HG03378 (cell line): ENCODE data around the gene ITPR1.

Experiments used
- ATAC-seq: cut with Tn5 transposase; IDR thresholded peaks from one replicate; pipeline ENCODE4 v1.9.1; 2021; ENCODE audit warnings: mild to moderate bottlenecking, moderate library complexity; ENCODE audit not compliant: unreplicated experiment

Gene ITPR1

GRCh38 chr3:4710191-4710590 lies 217.0 kb downstream of the ITPR1 start:
- no peak for ATAC-seq

DNA sequence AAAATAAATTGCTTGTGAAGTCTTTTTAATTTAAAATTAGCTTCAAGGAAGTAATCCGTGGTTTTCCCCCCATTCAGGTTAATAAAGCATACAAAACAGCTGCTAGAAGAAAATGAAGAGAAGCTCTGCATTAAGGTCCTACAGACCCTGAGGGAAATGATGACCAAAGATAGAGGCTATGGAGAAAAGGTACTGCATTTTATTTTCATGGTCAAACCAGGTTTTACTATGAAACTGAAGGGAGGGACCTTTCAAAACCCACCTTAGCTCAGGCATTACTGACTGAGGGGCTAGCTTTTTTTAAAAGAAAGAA lies 218.5 kb downstream of the ITPR1 start:
- ATAC-seq: peak; percentile 33

DNA sequence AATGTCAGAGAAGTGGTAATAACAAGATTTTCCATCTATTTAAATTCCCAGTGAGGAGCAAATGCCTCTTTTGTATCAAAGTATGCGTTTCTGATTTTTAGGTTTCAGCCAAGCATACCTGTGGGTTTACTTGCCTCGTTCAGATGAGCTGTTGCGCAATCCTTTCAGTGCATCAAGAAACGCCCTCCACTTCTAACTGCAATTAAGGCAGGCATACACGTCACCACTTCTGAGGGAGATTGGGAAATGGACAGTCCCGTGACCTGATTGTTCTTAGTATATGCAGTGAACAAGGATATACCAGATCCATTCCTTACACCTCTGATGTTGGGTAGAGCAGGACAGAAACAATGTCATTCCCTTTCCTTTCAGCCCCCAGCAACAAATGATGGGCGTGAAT lies 219.0 kb downstream of the ITPR1 start:
- no peak for ATAC-seq

GRCh38 chr3:4714045-4714444 lies 220.9 kb downstream of the ITPR1 start:
- ATAC-seq: no peak

DNA sequence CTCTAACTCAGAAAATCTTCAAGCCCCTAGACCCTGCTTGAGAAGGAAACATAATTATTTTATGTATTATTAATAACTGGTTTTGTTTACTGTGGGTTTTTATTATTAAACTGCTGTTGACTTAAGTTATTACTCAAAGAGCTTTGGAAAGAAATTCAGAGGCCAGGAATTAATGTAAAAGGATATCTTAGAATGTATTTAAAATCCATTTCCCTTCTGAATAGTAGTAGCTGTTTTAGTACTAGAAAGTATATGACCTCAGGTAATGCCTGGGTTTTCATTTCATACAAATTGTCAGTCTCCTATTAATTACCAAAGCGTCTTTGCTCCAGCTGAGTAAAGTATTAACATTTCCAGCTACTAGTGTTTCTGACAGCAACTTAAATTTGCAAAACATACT lies 223.1 kb downstream of the ITPR1 start:
- ATAC-seq: no peak

DNA sequence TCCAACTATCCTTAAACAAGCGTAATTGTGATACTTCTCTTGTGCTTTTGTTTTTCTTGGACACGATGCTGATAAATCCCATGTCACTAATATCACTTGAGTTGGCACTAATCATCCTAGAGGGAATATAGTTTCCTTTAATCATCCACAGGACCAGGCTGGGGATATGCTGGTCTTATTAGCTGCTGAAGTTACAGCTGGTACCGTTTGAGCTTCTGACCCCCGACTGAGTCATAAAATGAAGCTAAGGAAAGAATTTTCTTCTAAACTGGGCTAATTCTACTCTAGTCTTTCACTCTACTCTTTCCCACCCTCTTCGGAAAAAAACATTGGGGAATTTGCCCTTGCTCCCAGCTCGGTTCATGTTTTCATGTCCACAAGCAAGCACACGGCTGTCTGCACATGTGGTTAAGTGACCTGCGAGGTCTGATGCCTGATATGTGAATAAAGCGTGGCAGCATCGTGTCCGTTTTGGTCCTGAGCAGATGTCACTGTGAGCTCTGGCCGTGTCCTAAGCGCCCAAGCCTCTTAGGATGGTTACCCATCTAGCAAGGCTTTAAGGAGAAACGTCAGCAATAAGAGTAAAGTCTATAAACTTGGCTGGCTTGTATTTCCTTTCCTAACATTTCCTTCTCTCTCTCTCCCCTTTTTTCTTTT lies 223.7 kb downstream of the ITPR1 start:
- no peak for ATAC-seq

DNA sequence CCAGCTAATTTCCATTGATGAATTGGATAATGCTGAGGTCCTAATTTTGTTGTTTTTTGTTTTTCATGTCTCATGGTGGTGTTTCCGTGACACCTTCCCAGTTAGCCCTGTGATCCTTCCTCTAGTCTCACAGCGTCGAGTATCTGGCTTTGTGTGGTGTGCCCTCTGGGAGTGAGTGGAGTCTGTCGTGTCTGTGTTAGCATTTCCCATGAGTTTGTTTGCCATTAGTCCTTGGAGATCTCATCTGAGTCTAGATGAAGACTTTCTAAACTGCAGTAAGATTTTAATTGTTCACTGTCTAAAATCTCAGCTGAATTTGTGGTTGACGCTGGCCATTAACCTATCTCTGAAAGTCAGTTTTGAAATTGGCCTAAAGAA lies 224.2 kb downstream of the ITPR1 start:
- ATAC-seq: no peak

- no peak for ATAC-seq
Observed at GRCh38 chr3:4718179-4718736, 225.1 kb downstream of the ITPR1 start.

DNA sequence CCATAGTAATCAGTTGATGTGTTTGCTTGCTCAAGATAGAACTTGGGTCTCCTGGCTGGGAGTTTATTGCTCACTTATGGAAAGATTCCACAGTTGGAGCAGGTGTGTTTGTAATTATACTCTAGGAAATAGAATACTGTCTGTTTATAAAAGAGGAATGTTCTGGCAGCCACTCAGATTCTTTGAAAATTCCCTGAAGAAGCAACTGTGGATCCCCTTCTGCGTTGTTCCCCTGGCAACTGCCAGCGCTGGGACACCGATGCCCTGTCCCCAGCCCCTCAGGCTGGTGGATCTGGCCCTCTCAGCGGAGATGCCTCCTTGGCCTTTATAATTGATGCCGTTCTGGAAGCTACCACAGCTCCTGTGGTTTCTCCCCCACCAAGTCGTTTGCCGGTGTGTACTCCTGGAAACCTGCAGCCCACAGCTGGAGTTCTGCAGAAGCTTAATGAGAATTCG lies 225.9 kb downstream of the ITPR1 start:
- no peak for ATAC-seq

- ATAC-seq: no peak
Observed at GRCh38 chr3:4720316-4721075, 227.3 kb downstream of the ITPR1 start.

DNA sequence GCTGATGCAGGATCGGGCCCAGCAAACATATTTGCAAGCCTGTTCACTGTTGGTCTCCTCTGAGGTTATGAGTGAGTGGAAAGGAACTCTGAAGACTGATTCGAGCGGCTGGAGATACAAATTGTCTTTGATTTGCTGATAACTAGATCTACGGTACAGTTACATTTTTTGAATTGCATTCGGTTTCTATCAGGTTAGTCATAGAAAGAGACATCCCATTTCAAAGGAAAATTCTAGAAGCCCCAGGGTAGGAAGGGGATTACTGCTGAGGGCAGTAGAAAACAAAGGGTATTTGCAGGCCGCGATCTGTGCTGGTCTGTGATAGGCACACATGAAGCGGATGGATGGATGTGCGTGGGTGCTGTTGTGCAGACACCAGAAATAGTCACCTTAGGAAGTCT lies 228.4 kb downstream of the ITPR1 start:
- no peak for ATAC-seq

- peak; percentile 83 for ATAC-seq
Observed at GRCh38 chr3:4722103-4722502, 229.0 kb downstream of the ITPR1 start.

GRCh38 chr3:4724051-4724629 lies 231.0 kb downstream of the ITPR1 start:
- ATAC-seq: no peak

GRCh38 chr3:4726549-4726948 lies 233.4 kb downstream of the ITPR1 start:
- no peak for ATAC-seq

DNA sequence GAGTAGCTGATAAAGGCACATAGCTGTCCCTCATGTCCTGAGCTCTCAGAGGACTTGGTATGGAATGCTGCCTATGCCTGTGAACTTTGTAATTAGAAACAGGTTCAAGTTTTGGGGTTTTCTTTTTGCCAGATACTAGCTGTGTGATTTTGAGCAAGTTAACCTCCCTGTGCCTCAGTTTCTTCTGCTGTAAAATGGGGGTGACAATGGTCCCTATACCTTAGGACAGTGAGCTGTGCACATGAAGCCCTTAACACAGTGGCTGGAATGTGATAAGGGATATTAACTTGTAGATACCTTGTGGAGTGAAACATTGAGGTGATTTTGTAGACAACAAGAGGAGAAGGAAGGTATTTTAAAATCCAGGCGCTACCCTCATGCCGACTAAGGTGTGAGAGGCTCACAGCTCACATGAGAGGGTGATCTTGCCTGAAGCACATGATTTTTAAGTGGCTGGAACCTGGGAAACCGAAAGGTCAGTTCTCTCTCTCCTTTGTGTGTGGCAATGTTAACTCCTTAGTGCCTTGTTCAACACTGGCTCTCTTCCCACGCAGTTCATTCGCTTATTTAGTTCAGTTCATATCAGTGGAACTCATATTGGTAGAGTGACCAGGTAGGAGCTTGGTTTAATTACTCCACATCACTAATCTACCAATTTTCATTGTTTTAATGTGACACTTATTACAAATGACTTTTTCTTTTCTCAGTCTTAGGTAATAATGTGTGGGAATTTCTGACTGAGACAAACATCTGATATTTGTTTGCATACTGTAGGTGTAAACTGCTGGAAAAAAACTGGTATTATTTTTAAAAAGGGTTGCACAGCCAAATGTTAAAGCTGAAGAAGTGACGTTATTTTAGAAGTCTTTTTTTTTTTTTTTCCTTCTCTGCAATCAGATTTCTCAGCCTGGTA lies 236.2 kb downstream of the ITPR1 start:
- ATAC-seq: no peak

GRCh38 chr3:4730719-4731118 lies 237.6 kb downstream of the ITPR1 start:
- ATAC-seq: no peak

- no peak for ATAC-seq
Observed at GRCh38 chr3:4731543-4732111, 238.5 kb downstream of the ITPR1 start.

DNA sequence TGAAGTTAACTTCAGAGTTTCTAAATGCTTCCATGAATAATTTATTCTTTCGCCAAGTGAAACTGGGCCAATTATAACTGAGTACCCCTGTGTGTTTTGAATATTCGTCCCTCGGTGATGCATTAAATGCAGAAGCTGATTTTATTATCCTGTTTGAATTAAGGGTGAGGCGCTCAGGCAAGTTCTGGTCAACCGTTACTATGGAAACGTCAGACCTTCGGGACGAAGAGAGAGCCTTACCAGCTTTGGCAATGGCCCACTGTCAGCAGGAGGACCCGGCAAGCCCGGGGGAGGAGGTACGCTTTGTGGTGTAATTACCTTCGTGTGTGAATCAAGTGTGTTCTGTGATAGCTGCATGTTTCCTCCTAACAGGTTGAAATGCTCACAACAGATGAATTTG lies 239.8 kb downstream of the ITPR1 start:
- ATAC-seq: no peak

GRCh38 chr3:4734454-4734853 lies 241.3 kb downstream of the ITPR1 start:
- no peak for ATAC-seq

DNA sequence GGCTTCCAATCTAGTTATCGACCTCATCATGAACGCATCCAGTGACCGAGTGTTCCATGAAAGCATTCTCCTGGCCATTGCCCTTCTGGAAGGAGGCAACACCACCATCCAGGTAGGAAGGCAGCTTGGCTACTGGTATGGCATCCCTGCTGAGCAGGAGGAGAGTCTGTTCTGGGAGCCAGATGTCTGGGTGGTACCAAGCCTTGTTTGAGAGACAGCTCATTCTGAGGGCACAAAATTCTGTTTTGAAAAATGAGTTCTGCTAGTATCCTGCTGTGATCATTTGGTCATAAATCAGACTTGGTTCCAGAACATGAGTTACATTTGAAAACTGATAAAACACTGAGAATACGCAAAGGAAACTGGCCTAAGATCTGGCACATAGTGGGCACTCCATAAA lies 242.1 kb downstream of the ITPR1 start:
- no peak for ATAC-seq
